Esophagus muscularis mucosa (tissue), 4 donors: Measurements from ENCODE around the gene ZBED1. TPM values are rescaled to one million over a fixed set of nuclear protein-coding genes. Genes with fewer than 3 reads are reported as not detected.

Source experiments
- DNase-seq: peaks from one replicate; pipeline ENCODE4 v3.0.0-alpha.2; 2017; ENCODE audit errors: extremely low spot score
- H3K27ac ChIP-seq, 4 donors: fragments of 200-600 bp; sonication (generic); replicated peaks in 1 of 4; 1 replicate in 3 of 4; 2 replicates in 1 of 4; pipeline ENCODE4 v1.5.1; 2016 to 2019; ENCODE audit warnings: mild to moderate bottlenecking in 1 of 4
- H3K27me3 ChIP-seq, 4 donors: fragments of 200-600 bp; sonication (generic); one replicate each; pipeline versions ENCODE4 v1.5.1 to v1.6.0; 2016 to 2019
- H3K36me3 ChIP-seq, 4 donors: fragments of 200-600 bp; sonication (generic); one replicate each; pipeline ENCODE4 v1.5.1; 2016 to 2019
- H3K4me1 ChIP-seq, 4 donors: fragments of 200-600 bp; sonication (generic); one replicate each; pipeline ENCODE4 v1.5.1; 2016 to 2019
- H3K4me3 ChIP-seq, 4 donors: fragments of 200-600 bp; sonication (generic); 1 replicate in 2 of 4; 2 replicates in 2 of 4; pipeline ENCODE4 v1.5.1; 2016 to 2019; ENCODE audit warnings: mild to moderate bottlenecking in 4 of 4, moderate library complexity in 1 of 4
- H3K9me3 ChIP-seq, 4 donors: fragments of 200-600 bp; sonication (generic); 1 replicate in 3 of 4; 2 replicates in 1 of 4; pipeline ENCODE4 v1.5.1; 2016 to 2019
- EP300 ChIP-seq: sonication (generic); formaldehyde crosslinking; IDR thresholded peaks from one replicate; pipeline ENCODE4 v1.6.1; 2017; ENCODE audit warnings: antibody characterized with exemption
- POLR2A ChIP-seq: fragments of 450-650 bp; IDR thresholded peaks from one replicate; pipeline ENCODE4 v1.6.1; 2017; ENCODE audit warnings: antibody characterized with exemption, moderate library complexity, mild to moderate bottlenecking, low read depth
- POLR2AphosphoS5 ChIP-seq, 2 donors: sonication (generic); formaldehyde crosslinking; IDR thresholded peaks; one replicate each; pipeline ENCODE4 v1.6.1; 2017; ENCODE audit warnings: antibody characterized with exemption in 2 of 2
- WGBS: methylation state at CpG from one replicate; pipeline ENCODE4 v1.1.5; 2018; 5-methylcytosine and 5-hydroxymethylcytosine counted together
- intact Hi-C: fragments of 100-400 bp; cut with DNase I; formaldehyde crosslinking; loops from one replicate; pipeline ENCODE4 v1.15.1; 2023
- total RNA-seq, 4 donors: library from RNA; depleted of rRNA; stranded (reverse); fragments of >200 nt; gene quantifications; one replicate each; pipeline versions ENCODE4 v1.1.0 to v1.2.1, GENCODE V29; 2016
- TF ChIP-seq, protein P1 (sequence below), 3 experiments: fragments of 200-600 bp in 2 of 3; fragments of 450-650 bp in 1 of 3; sonication (generic) in 2 of 3; IDR thresholded peaks; one replicate each; pipeline ENCODE4 v1.5.1; 2017 to 2019; ENCODE audit warnings: antibody characterized with exemption in 3 of 3, mild to moderate bottlenecking in 2 of 3, moderate library complexity in 1 of 3

ZBED1 gene
- total RNA-seq, 4 donors from 2014 or later = 32.8 to 44.8 (median 39.5) TPM

DNA sequence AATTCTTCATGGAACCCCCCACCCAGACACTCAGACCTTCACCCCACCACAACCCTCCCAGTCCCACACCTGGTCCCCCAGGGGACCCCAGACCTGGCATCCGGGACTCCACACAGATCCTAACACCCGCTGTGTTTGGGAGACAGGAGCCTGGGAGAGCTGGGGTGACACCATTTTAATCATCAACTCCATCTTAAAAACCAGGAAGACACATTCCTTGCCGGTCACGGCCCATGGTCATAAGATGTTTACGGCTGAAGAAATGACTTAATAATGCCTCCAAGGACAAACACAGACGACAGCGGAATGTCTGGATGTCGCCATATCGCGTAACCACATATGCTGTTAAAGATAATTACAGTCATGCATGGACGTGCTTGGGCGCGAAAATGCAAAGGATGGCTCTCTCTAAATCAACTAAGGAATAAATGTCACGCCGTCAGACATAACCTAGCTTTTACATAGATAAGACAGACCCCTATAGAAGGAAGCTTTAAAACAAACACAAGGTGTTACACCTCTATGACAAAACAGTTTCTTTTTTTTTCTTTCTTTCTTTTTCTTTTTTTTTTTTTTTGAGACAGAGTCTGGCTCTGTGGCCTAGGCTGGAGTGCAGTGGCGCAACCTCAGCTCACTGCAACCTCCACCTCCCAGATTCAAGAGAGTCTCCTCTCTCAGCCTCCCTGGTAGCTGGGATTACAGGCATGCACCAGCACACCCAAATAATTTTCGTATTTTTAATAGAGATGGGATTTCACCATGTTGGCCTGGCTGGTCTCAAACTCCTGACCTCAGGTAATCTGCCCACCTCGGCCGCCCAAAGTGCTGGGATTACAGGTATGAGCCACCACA is 2.1 kb upstream of the ZBED1 start:
- H3K4me1 ChIP-seq = peaks cover 12 to 32% (median 28%) of the 10 kb centered on the region in 4 donors
- DNase-seq = no peak

DNA sequence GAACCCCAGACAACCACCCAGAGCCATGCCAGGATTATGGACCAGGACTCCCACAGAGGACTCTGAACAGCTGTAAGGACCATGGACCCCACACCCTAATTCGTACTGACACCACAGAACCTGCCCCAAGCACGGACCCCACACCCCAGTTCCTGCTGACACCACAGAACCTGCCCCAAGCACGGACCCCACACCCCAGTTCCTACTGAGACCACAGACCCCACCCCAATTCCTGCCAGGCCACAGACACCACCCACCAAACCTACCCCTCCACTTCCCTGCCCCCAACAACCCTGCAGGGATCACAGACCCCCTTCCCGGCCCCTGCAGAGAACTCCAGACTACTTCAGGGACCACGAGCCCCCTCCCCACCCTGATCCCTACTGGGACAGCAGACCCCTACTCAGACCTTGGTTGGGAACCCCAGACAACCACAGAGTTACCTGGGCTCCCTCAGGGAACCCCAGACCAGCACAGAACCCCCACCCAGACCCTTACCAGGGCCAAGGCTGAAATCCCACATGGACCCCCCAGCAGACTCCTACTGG is 1.4 kb upstream of the ZBED1 start:
- H3K36me3 ChIP-seq = no peaks in the 10 kb centered on the region
- WGBS = 81% methylated on average over 4 of the region's 5 CpGs
- TF ChIP-seq, protein P1, sequence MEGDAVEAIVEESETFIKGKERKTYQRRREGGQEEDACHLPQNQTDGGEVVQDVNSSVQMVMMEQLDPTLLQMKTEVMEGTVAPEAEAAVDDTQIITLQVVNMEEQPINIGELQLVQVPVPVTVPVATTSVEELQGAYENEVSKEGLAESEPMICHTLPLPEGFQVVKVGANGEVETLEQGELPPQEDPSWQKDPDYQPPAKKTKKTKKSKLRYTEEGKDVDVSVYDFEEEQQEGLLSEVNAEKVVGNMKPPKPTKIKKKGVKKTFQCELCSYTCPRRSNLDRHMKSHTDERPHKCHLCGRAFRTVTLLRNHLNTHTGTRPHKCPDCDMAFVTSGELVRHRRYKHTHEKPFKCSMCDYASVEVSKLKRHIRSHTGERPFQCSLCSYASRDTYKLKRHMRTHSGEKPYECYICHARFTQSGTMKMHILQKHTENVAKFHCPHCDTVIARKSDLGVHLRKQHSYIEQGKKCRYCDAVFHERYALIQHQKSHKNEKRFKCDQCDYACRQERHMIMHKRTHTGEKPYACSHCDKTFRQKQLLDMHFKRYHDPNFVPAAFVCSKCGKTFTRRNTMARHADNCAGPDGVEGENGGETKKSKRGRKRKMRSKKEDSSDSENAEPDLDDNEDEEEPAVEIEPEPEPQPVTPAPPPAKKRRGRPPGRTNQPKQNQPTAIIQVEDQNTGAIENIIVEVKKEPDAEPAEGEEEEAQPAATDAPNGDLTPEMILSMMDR (IDR thresholded peaks at IDR 0.05) = no peak
- no peak for TF ChIP-seq EP300
- no peak for TF ChIP-seq POLR2A
- TF ChIP-seq POLR2AphosphoS5 (IDR thresholded peaks at IDR 0.05) = no peak
- no peak for DNase-seq
- H3K27ac ChIP-seq = no peak overlapping the region
- H3K4me1 ChIP-seq = peaks cover 19 to 38% (median 35%) of the 10 kb centered on the region in 4 donors
- no peaks in the 10 kb centered on the region for H3K27me3 ChIP-seq
- no peak overlapping the region for H3K4me3 ChIP-seq
- H3K9me3 ChIP-seq = no peaks in the 10 kb centered on the region
- intact Hi-C loops = loop anchor here (5.0 to 10.0 kb wide), 2 partner anchors 175 to 1047 kb away; partner anchors contain the start of gene ASMTL

More for the DNA sequence above, 2.1 kb upstream of the ZBED1 start:
- Histone ChIP-seq H3K9me3 (no peaks in the 10 kb centered on the region), H3K27me3 (no peaks in the 10 kb centered on the region), H3K27ac (no peak overlapping the region), H3K36me3 (no peaks in the 10 kb centered on the region), H3K4me3 (no peak overlapping the region)
- intact Hi-C loops = loop anchor here (5.0 to 10.0 kb wide), 2 partner anchors 176 to 1048 kb away; partner anchors contain the start of gene ASMTL
- TF ChIP-seq, protein P1 (IDR thresholded peaks at IDR 0.05) = no peak
- TF ChIP-seq POLR2A (no peak), EP300 (no peak), POLR2AphosphoS5 (IDR thresholded peaks at IDR 0.05) (no peak)
- WGBS = 66% methylated on average over 19 of the region's 19 CpGs

DNA sequence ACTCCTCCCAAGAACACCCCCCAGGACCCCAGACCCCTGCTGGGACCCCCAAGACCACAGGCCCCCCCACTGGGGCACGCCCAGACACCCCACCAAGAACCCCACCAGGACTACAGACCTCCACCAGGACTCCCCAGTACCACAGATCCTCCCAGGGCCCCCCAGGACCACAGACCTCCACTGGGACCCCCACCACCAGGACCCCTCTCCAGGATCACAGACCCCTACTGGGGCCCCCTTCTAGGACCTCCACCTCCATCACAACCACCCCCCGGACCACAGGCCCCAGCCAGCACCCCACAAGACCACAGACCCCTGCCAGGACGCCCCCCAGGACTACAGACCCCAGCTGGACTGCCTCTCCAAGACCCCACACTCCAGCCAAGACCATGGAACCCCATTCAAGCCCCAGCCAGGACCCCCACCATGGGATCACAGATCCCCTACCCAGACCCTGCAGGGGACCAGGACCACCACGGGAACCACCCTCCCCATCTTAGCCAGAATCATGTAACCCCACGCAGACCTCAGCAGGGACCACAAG is 855 bp upstream of the ZBED1 start:
- Histone ChIP-seq H3K27me3 (no peaks in the 10 kb centered on the region), H3K36me3 (no peaks in the 10 kb centered on the region), H3K9me3 (no peaks in the 10 kb centered on the region), H3K4me3 (no peak overlapping the region), H3K4me1 (peaks cover 24 to 40% (median 38%) of the 10 kb centered on the region in 4 donors), H3K27ac (no peak overlapping the region)
- whole genome bisulfite sequencing = 100% methylated on average over 2 of the region's 5 CpGs
- intact Hi-C loops = loop anchor here (5.0 to 10.0 kb wide), 2 partner anchors 174 to 1047 kb away; partner anchors contain the start of gene ASMTL
- TF ChIP-seq EP300 = no peak
- TF ChIP-seq POLR2A = no peak
- TF ChIP-seq, protein P1 (IDR thresholded peaks at IDR 0.05) = no peak
- TF ChIP-seq POLR2AphosphoS5 (IDR thresholded peaks at IDR 0.05) = no peak
- DNase-seq = no peak

DNA sequence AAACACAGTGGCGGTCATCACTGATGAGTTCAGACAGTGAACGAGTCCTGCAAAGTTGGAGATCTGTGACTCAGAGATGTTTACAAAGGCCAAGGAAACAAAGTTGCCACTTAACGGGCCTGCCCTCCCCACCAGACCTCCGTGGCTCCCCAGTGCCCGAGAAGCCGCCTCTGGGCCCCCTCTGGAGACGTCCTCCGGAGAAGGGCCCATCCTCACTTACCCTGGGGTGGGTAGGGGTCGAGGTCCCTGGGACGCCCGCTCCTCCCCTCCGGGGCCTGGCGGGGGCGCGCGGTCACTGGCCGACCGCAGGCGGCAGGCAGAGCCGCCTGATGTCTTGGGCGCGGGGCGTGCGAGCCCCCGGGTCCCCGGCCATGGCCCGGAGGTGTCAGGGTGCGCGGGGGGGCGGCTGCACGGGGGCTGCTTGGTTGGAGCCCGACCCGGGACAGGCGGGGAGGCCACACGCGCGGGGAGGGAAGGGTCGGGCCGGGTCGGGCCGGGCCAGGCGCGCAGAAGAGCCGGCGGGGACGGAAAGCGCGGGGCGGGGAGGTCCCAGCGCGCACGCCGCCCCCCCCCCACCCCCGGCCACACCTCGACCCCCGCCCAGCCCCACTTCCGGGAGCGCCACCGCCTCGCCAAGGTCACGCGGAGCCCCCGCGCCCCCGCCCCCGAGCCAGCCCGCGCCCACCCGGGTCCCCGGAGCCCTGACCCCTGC is 529 bp downstream of the ZBED1 start:
- H3K9me3 ChIP-seq = no peaks in the 10 kb centered on the region
- WGBS = 1% methylated on average over 29 of the region's 70 CpGs
- no peak for DNase-seq
- intact Hi-C loops = loop anchor here (5.0 to 10.0 kb wide), 2 partner anchors 173 to 1045 kb away; partner anchors contain the start of gene ASMTL
- TF ChIP-seq, protein P1 (IDR thresholded peaks at IDR 0.05) = peak in 1 of 3 experiments; percentile 29
- no peak for TF ChIP-seq POLR2A
- H3K4me1 ChIP-seq = peaks cover 24 to 51% (median 46%) of the 10 kb centered on the region in 4 donors
- H3K36me3 ChIP-seq = peaks cover 0 to 6% (median 2%) of the 10 kb centered on the region in 4 donors
- H3K27ac ChIP-seq = peak overlapping the region; percentile 86 to 96 (median 91)
- no peaks in the 10 kb centered on the region for H3K27me3 ChIP-seq
- H3K4me3 ChIP-seq = peak overlapping the region; percentile 77 to 92 (median 84)
